Posterior cingulate gyrus (tissue), 11 donors: Measurements from ENCODE around the gene LRP1B.

ENCODE experiments used
- DNase-seq, 10 donors: peaks; one replicate each; pipeline versions ENCODE4 v3.0.0 to v3.0.0-alpha.2; 2020 to 2021; ENCODE audit warnings: mixed read lengths in 3 of 10
- intact Hi-C: fragments of 100-400 bp; cut with DNase I; formaldehyde crosslinking; loops from one replicate; pipeline ENCODE4 v1.15.1; 2023

LRP1B gene

GRCh38 chr2:141796449-141796848 is 334.4 kb downstream of the LRP1B start:
- DNase-seq: no peak
- intact Hi-C loops: no loop called here

GRCh38 chr2:141791521-141791920 is 339.3 kb downstream of the LRP1B start:
- no peak for DNase-seq

GRCh38 chr2:141782574-141782973 is 348.2 kb downstream of the LRP1B start:
- intact Hi-C loops: no loop called here
- DNase-seq: no peak

More at GRCh38 chr2:141791521-141791920, 339.3 kb downstream of the LRP1B start:
- intact Hi-C loops: no loop called here

GRCh38 chr2:141778315-141778835 is 352.4 kb downstream of the LRP1B start:
- intact Hi-C loops: no loop called here
- DNase-seq: no peak

- DNase-seq: no peak
- intact Hi-C loops: no loop called here
Observed at GRCh38 chr2:141770530-141770929, 360.3 kb downstream of the LRP1B start.

- intact Hi-C loops: no loop called here
- no peak for DNase-seq
Observed at GRCh38 chr2:141767691-141768090, 363.1 kb downstream of the LRP1B start.

- DNase-seq: no peak
- intact Hi-C loops: no loop called here
Observed at GRCh38 chr2:141767051-141767450, 363.8 kb downstream of the LRP1B start.

GRCh38 chr2:141766225-141766624 is 364.6 kb downstream of the LRP1B start:
- no peak for DNase-seq
- intact Hi-C loops: no loop called here

- intact Hi-C loops: no loop called here
Observed at GRCh38 chr2:141748616-141749015, 382.2 kb downstream of the LRP1B start.

GRCh38 chr2:141741652-141742051 is 389.2 kb downstream of the LRP1B start:
- no peak for DNase-seq
- intact Hi-C loops: no loop called here

More at GRCh38 chr2:141748616-141749015, 382.2 kb downstream of the LRP1B start:
- DNase-seq: no peak

GRCh38 chr2:141737492-141738255 is 393.1 kb downstream of the LRP1B start:
- intact Hi-C loops: no loop called here

GRCh38 chr2:141736466-141736865 is 394.4 kb downstream of the LRP1B start:
- intact Hi-C loops: no loop called here
- DNase-seq: no peak

More at GRCh38 chr2:141737492-141738255, 393.1 kb downstream of the LRP1B start:
- no peak for DNase-seq

GRCh38 chr2:141728886-141729285 is 401.9 kb downstream of the LRP1B start:
- no peak for DNase-seq
- intact Hi-C loops: no loop called here

- DNase-seq: no peak
- intact Hi-C loops: no loop called here
Observed at GRCh38 chr2:141728142-141728541, 402.7 kb downstream of the LRP1B start.

- DNase-seq: no peak
- intact Hi-C loops: no loop called here
Observed at GRCh38 chr2:141724426-141724825, 406.4 kb downstream of the LRP1B start.

GRCh38 chr2:141723814-141724213 is 407.0 kb downstream of the LRP1B start:
- intact Hi-C loops: no loop called here
- DNase-seq: no peak

GRCh38 chr2:141720476-141720875 is 410.3 kb downstream of the LRP1B start:
- intact Hi-C loops: no loop called here
- DNase-seq: no peak

- DNase-seq: no peak
- intact Hi-C loops: no loop called here
Observed at GRCh38 chr2:141714496-141714895, 416.3 kb downstream of the LRP1B start.

- no peak for DNase-seq
- intact Hi-C loops: no loop called here
Observed at GRCh38 chr2:141711627-141712026, 419.2 kb downstream of the LRP1B start.

- intact Hi-C loops: no loop called here
- DNase-seq: no peak
Observed at GRCh38 chr2:141710589-141711239, 420.1 kb downstream of the LRP1B start.

- no peak for DNase-seq
- intact Hi-C loops: no loop called here
Observed at GRCh38 chr2:141709756-141710155, 421.1 kb downstream of the LRP1B start.

- no peak for DNase-seq
- intact Hi-C loops: no loop called here
Observed at GRCh38 chr2:141707486-141707885, 423.3 kb downstream of the LRP1B start.
